ENCODE measurements around the gene CRISPLD2. TPM values are rescaled to one million over a fixed set of nuclear protein-coding genes. Genes with fewer than 3 reads are reported as not detected.

The CRISPLD2 gene
- total RNA-seq, 1 donor = 40.2 TPM

DNA sequence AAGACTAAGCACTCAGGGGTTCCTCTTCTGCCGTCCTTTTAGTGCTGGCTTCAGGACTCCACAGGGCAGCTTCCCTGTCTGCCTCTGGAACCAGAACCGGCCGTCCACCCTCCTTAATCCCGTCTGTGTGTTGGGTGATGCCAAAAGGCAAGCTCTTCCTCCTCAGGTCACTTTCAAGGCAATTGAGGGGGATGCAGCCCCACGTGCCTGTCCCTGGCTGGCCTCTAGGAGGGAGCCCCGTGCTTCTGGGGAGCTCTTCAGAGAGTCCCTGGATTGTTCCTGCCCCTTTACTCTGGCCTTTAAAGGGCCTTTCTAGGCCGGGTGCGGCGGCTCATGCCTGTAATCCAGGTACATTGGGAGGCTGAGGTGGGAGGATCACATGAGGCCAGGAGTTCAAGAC is 77.1 kb downstream of the CRISPLD2 start:
- Histone ChIP-seq H3K4me2 (ENCODE audit: insufficient read depth, low read length) (no peak overlapping the region), H3K9me3 (ENCODE audit: low read depth, low read length) (no peaks in the 10 kb centered on the region), H3K36me3 (ENCODE audit: insufficient read depth, low read length) (no peaks in the 10 kb centered on the region), H2AFZ (ENCODE audit: low read length) (no peak overlapping the region), H3K79me2 (ENCODE audit: insufficient read depth, low read length) (no peaks in the 10 kb centered on the region), H3K27ac (ENCODE audit: low read depth, low read length) (no peak overlapping the region), H4K20me1 (ENCODE audit: insufficient read depth, low read length) (no peaks in the 10 kb centered on the region), H3K4me1 (ENCODE audit: insufficient read depth, low read length) (no peaks in the 10 kb centered on the region), H3K27me3 (ENCODE audit: insufficient read depth, low read length) (no peaks in the 10 kb centered on the region), H3K4me3 (ENCODE audit: insufficient read depth, low read length) (no peak overlapping the region)
- DNase-seq (ENCODE audit: insufficient read length, low spot score, missing footprints) = no peak
- TF ChIP-seq, protein P1, sequence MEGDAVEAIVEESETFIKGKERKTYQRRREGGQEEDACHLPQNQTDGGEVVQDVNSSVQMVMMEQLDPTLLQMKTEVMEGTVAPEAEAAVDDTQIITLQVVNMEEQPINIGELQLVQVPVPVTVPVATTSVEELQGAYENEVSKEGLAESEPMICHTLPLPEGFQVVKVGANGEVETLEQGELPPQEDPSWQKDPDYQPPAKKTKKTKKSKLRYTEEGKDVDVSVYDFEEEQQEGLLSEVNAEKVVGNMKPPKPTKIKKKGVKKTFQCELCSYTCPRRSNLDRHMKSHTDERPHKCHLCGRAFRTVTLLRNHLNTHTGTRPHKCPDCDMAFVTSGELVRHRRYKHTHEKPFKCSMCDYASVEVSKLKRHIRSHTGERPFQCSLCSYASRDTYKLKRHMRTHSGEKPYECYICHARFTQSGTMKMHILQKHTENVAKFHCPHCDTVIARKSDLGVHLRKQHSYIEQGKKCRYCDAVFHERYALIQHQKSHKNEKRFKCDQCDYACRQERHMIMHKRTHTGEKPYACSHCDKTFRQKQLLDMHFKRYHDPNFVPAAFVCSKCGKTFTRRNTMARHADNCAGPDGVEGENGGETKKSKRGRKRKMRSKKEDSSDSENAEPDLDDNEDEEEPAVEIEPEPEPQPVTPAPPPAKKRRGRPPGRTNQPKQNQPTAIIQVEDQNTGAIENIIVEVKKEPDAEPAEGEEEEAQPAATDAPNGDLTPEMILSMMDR (IDR thresholded peaks at IDR 0.05; ENCODE audit: extremely low read depth, low read depth, low read length) = no peak

DNA sequence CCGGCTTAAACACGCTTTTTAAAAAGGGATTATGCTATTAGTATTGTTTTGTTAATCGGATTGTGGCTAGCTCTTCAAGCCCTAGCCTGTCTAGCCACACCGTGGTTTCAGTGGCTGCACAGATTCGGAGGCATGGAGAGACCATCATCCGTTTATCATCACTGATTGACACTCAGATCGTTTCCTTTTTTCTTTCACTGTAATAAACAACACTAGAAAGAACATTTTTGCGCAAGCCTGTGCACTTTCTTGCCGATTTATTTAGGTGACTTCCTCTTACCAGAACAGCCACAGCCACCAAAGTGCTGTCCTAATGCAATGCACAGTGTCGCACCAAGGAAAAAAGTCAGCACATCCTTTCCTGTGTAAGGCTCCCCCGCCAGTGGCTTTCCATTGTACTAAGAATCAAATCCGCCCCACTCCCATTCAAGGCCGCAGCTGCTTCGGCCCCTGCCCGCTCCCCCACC is 78.2 kb downstream of the CRISPLD2 start:
- TF ChIP-seq, protein P1 (IDR thresholded peaks at IDR 0.05; ENCODE audit: extremely low read depth, low read depth, low read length) = no peak
- no peaks in the 10 kb centered on the region for H3K36me3 ChIP-seq (ENCODE audit: insufficient read depth, low read length)
- no peaks in the 10 kb centered on the region for H3K4me1 ChIP-seq (ENCODE audit: insufficient read depth, low read length)
- no peak overlapping the region for H3K4me2 ChIP-seq (ENCODE audit: insufficient read depth, low read length)
- H3K4me3 ChIP-seq (ENCODE audit: insufficient read depth, low read length) = no peak overlapping the region
- no peaks in the 10 kb centered on the region for H3K79me2 ChIP-seq (ENCODE audit: insufficient read depth, low read length)
- H3K9me3 ChIP-seq (ENCODE audit: low read depth, low read length) = no peaks in the 10 kb centered on the region
- H2AFZ ChIP-seq (ENCODE audit: low read length) = no peak overlapping the region
- no peaks in the 10 kb centered on the region for H3K27me3 ChIP-seq (ENCODE audit: insufficient read depth, low read length)
- no peak overlapping the region for H3K27ac ChIP-seq (ENCODE audit: low read depth, low read length)
- no peaks in the 10 kb centered on the region for H4K20me1 ChIP-seq (ENCODE audit: insufficient read depth, low read length)
- DNase-seq (ENCODE audit: insufficient read length, low spot score, missing footprints) = no peak

DNA sequence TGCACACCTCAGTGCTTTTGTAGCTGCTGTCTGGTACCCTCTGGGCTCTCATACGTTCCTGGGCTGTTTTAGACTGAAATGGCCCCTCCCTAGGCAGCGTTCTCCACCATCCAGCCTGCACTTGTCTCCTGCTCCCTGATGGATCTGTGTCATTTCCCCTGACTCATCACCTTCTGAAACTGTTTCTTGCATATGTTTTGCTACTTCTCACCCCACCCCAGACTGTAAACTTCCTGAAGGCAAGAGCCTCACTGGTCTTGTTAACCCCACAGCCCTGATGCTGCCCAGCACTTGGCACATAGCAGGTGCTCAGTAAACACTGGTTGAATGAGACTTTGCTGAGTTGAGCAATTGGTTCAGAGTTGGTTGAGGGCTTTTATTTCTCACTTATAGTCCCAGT is 78.7 kb downstream of the CRISPLD2 start:
- Histone ChIP-seq H3K27me3 (ENCODE audit: insufficient read depth, low read length) (no peaks in the 10 kb centered on the region), H3K79me2 (ENCODE audit: insufficient read depth, low read length) (no peaks in the 10 kb centered on the region), H3K27ac (ENCODE audit: low read depth, low read length) (no peak overlapping the region), H3K4me1 (ENCODE audit: insufficient read depth, low read length) (no peaks in the 10 kb centered on the region), H3K4me2 (ENCODE audit: insufficient read depth, low read length) (no peak overlapping the region), H3K4me3 (ENCODE audit: insufficient read depth, low read length) (no peak overlapping the region), H3K36me3 (ENCODE audit: insufficient read depth, low read length) (no peaks in the 10 kb centered on the region), H3K9me3 (ENCODE audit: low read depth, low read length) (no peaks in the 10 kb centered on the region), H2AFZ (ENCODE audit: low read length) (no peak overlapping the region), H4K20me1 (ENCODE audit: insufficient read depth, low read length) (no peaks in the 10 kb centered on the region)
- DNase-seq (ENCODE audit: insufficient read length, low spot score, missing footprints) = no peak
- TF ChIP-seq, protein P1 (IDR thresholded peaks at IDR 0.05; ENCODE audit: extremely low read depth, low read depth, low read length) = no peak

DNA sequence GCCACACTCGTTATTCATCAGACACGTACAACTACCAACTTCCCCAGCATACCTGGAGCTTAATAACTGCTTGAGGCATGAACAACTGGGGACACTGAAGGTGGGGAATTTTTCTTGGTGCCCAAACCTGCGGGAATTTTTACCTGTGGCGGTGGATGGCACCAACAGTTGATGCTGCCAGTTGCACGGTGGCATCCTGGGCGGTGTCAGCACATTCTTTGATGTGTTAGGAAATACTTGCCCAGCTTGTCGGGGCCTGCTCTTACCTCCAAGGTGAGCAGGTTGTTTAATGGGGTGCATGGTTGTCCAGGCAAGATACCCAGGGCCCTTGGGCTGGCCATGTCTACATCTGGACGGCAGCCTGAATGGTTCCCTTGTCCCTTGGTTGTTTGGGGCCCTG is 79.6 kb downstream of the CRISPLD2 start:
- Histone ChIP-seq H4K20me1 (ENCODE audit: insufficient read depth, low read length) (no peaks in the 10 kb centered on the region), H3K4me2 (ENCODE audit: insufficient read depth, low read length) (no peak overlapping the region), H3K79me2 (ENCODE audit: insufficient read depth, low read length) (no peaks in the 10 kb centered on the region), H3K27ac (ENCODE audit: low read depth, low read length) (no peak overlapping the region), H3K36me3 (ENCODE audit: insufficient read depth, low read length) (no peaks in the 10 kb centered on the region), H3K27me3 (ENCODE audit: insufficient read depth, low read length) (no peaks in the 10 kb centered on the region), H3K4me1 (ENCODE audit: insufficient read depth, low read length) (no peaks in the 10 kb centered on the region), H3K9me3 (ENCODE audit: low read depth, low read length) (no peaks in the 10 kb centered on the region), H2AFZ (ENCODE audit: low read length) (no peak overlapping the region), H3K4me3 (ENCODE audit: insufficient read depth, low read length) (no peak overlapping the region)
- TF ChIP-seq, protein P1 (IDR thresholded peaks at IDR 0.05; ENCODE audit: extremely low read depth, low read depth, low read length) = no peak
- no peak for DNase-seq (ENCODE audit: insufficient read length, low spot score, missing footprints)
